SU-DHL-6 (cell line): Measurements from ENCODE around the gene WDR59.

ENCODE experiments used
- CTCF ChIP-seq: fragments of 200-600 bp; sonication (generic); IDR thresholded peaks from one replicate; pipeline ENCODE4 v1.5.1; 2017; ENCODE audit warnings: antibody characterized with exemption, mild to moderate bottlenecking, low read length, moderate library complexity; ENCODE audit not compliant: insufficient read depth, poor library complexity, severe bottlenecking
- EZH2phosphoT487 ChIP-seq: fragments of 200-600 bp; sonication (generic), shearing (Covaris generic); conservative IDR thresholded peaks from 2 replicates; pipeline ENCODE4 v1.6.1; 2018; ENCODE audit warnings: mild to moderate bottlenecking, antibody characterized with exemption, low read length, moderate library complexity, mixed read lengths

- TF ChIP-seq CTCF, result no peak
- no peak for TF ChIP-seq EZH2phosphoT487
Measured at GRCh38 chr16:74923766-74924460, 61.0 kb downstream of the WDR59 start.
